HEK293 (cell line): ENCODE results near the gene CREB5.

Experiments
- HOXD13 ChIP-seq: sonication (generic); formaldehyde crosslinking; IDR thresholded peaks from 2 replicates; pipeline ENCODE4 v1.8.0; 2022; ENCODE audit warnings: missing genetic modification reagents, borderline replicate concordance
- KLF10 ChIP-seq: fragments of 450-650 bp; IDR thresholded peaks from 2 replicates; pipeline ENCODE4 v1.5.1; 2018; ENCODE audit warnings: missing biosample characterization, mild to moderate bottlenecking, missing genetic modification characterization
- PRDM10 ChIP-seq: fragments of 450-650 bp; formaldehyde crosslinking; IDR thresholded peaks from 2 replicates; pipeline ENCODE4 v1.5.1; 2016; ENCODE audit warnings: missing biosample characterization, missing genetic modification characterization
- WT1 ChIP-seq: fragments of 450-650 bp; formaldehyde crosslinking; IDR thresholded peaks from 2 replicates; pipeline ENCODE4 v1.5.1; 2016; ENCODE audit warnings: missing biosample characterization, missing genetic modification characterization
- ZBTB1 ChIP-seq: fragments of 450-650 bp; formaldehyde crosslinking; IDR thresholded peaks from 2 replicates; pipeline ENCODE4 v1.5.1; 2016; ENCODE audit warnings: missing biosample characterization, missing genetic modification characterization
- ZBTB17 ChIP-seq: fragments of 450-650 bp; formaldehyde crosslinking; IDR thresholded peaks from 2 replicates; pipeline ENCODE4 v1.5.1; 2016; ENCODE audit warnings: missing biosample characterization, missing genetic modification characterization
- ZBTB48 ChIP-seq: fragments of 450-650 bp; formaldehyde crosslinking; IDR thresholded peaks from 2 replicates; pipeline ENCODE4 v1.5.1; 2016; ENCODE audit warnings: missing biosample characterization, missing genetic modification characterization
- ZFHX2 ChIP-seq: fragments of 450-650 bp; formaldehyde crosslinking; conservative IDR thresholded peaks from 2 replicates; pipeline ENCODE4 v1.5.1; 2016; ENCODE audit warnings: missing biosample characterization, missing genetic modification characterization
- ZNF148 ChIP-seq: fragments of 450-650 bp; formaldehyde crosslinking; IDR thresholded peaks from 2 replicates; pipeline ENCODE4 v1.5.0; 2017; ENCODE audit warnings: missing biosample characterization, missing genetic modification characterization, borderline replicate concordance
- ZNF157 ChIP-seq: fragments of 450-650 bp; formaldehyde crosslinking; IDR thresholded peaks from 2 replicates; pipeline ENCODE4 v1.5.1; 2016; ENCODE audit warnings: missing biosample characterization, missing genetic modification characterization
- ZNF302 ChIP-seq: fragments of 450-650 bp; formaldehyde crosslinking; IDR thresholded peaks from 2 replicates; pipeline ENCODE4 v1.5.1; 2016; ENCODE audit warnings: missing biosample characterization, missing genetic modification characterization, low read depth
- ZNF354C ChIP-seq: fragments of 450-650 bp; formaldehyde crosslinking; IDR thresholded peaks from 2 replicates; pipeline ENCODE4 v1.5.1; 2016; ENCODE audit warnings: missing biosample characterization, missing genetic modification characterization, low read depth, borderline replicate concordance
- ZNF366 ChIP-seq: fragments of 450-650 bp; formaldehyde crosslinking; conservative IDR thresholded peaks from 2 replicates; pipeline ENCODE4 v1.5.1; 2016; ENCODE audit warnings: missing biosample characterization, missing genetic modification characterization
- ZNF426 ChIP-seq: fragments of 450-650 bp; formaldehyde crosslinking; IDR thresholded peaks from 2 replicates; pipeline ENCODE4 v1.5.1; 2017; ENCODE audit warnings: missing biosample characterization, missing genetic modification characterization, mild to moderate bottlenecking, inconsistent platforms, moderate library complexity
- ZNF510 ChIP-seq: fragments of 450-650 bp; formaldehyde crosslinking; IDR thresholded peaks from 2 replicates; pipeline ENCODE4 v1.5.1; 2018; ENCODE audit warnings: mild to moderate bottlenecking, missing genetic modification characterization, missing biosample characterization; ENCODE audit not compliant: insufficient replicate concordance
- ZNF514 ChIP-seq: fragments of 450-650 bp; formaldehyde crosslinking; IDR thresholded peaks from 2 replicates; pipeline ENCODE4 v1.5.1; 2016; ENCODE audit warnings: missing biosample characterization, missing genetic modification characterization
- ZNF621 ChIP-seq: fragments of 450-650 bp; formaldehyde crosslinking; IDR thresholded peaks from 2 replicates; pipeline ENCODE4 v1.5.1; 2017; ENCODE audit warnings: missing biosample characterization, missing genetic modification characterization
- ZNF629 ChIP-seq: fragments of 450-650 bp; formaldehyde crosslinking; IDR thresholded peaks from 2 replicates; pipeline ENCODE4 v1.5.1; 2017; ENCODE audit warnings: missing biosample characterization, missing genetic modification characterization
- ZNF654 ChIP-seq: fragments of 450-650 bp; formaldehyde crosslinking; IDR thresholded peaks from 2 replicates; pipeline ENCODE4 v1.5.1; 2016; ENCODE audit warnings: low read depth, missing biosample characterization, missing genetic modification characterization
- ZNF707 ChIP-seq: fragments of 450-650 bp; formaldehyde crosslinking; IDR thresholded peaks from 2 replicates; pipeline ENCODE4 v1.5.1; 2016; ENCODE audit warnings: missing biosample characterization, missing genetic modification characterization
- ZNF843 ChIP-seq: fragments of 450-650 bp; formaldehyde crosslinking; IDR thresholded peaks from 2 replicates; pipeline ENCODE4 v1.5.1; 2016; ENCODE audit warnings: missing biosample characterization, missing genetic modification characterization
- TF ChIP-seq, protein P1 (sequence below): fragments of 450-650 bp; formaldehyde crosslinking; IDR thresholded peaks from 2 replicates; pipeline ENCODE4 v1.5.1; 2016; ENCODE audit warnings: missing biosample characterization, missing genetic modification characterization
- TF ChIP-seq, protein P2 (sequence below): fragments of 450-650 bp; formaldehyde crosslinking; IDR thresholded peaks from 2 replicates; pipeline ENCODE4 v1.5.1; 2016; ENCODE audit warnings: missing biosample characterization, missing genetic modification characterization
- TF ChIP-seq, protein P3 (sequence below): IDR thresholded peaks from 2 replicates; pipeline ENCODE4 v1.6.1; 2011; ENCODE audit warnings: mild to moderate bottlenecking, low read depth, low read length, borderline replicate concordance
- TF ChIP-seq, protein P4 (sequence below): fragments of 450-650 bp; formaldehyde crosslinking; IDR thresholded peaks from 2 replicates; pipeline ENCODE4 v1.5.1; 2017; ENCODE audit warnings: missing biosample characterization, missing genetic modification characterization

CREB5 gene

DNA sequence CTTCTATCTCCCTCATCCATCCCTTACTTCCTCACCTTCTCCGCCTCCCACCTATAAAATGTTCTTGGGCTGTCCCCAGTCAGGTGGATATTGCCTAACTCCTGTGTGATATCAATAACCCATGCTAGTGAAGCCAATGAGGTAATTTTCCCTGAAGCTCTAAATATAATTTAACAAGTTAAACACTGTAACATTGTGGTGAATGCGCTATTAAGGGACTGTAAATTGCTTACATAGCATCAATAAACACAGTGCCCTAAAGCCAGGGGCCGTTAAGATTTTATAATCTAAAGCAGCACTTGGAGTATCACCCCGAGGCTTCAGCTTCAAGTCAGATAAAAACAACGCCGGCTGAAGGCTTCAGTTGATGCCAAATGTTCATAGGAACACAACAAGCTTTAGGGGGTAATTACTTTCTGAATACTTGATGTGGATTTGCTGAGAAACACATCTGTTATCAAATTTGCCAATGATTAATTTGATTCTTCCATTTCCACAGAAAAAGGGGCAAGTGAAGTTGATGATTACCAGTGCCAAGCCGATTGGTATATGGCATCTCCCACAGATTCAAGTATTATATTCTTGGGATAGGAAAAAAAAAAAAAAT, 138.4 kb downstream of the CREB5 start (continued):
- TF ChIP-seq ZNF514 (tag by site-specific recombination): no peak
- no peak for TF ChIP-seq HOXD13 (CRISPR knock-in tag)
- TF ChIP-seq ZNF654 (tag by site-specific recombination): no peak
- TF ChIP-seq ZBTB48 (tag by site-specific recombination): peak; percentile 88
- TF ChIP-seq, protein P1, sequence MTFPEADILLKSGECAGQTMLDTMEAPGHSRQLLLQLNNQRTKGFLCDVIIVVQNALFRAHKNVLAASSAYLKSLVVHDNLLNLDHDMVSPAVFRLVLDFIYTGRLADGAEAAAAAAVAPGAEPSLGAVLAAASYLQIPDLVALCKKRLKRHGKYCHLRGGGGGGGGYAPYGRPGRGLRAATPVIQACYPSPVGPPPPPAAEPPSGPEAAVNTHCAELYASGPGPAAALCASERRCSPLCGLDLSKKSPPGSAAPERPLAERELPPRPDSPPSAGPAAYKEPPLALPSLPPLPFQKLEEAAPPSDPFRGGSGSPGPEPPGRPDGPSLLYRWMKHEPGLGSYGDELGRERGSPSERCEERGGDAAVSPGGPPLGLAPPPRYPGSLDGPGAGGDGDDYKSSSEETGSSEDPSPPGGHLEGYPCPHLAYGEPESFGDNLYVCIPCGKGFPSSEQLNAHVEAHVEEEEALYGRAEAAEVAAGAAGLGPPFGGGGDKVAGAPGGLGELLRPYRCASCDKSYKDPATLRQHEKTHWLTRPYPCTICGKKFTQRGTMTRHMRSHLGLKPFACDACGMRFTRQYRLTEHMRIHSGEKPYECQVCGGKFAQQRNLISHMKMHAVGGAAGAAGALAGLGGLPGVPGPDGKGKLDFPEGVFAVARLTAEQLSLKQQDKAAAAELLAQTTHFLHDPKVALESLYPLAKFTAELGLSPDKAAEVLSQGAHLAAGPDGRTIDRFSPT (tag by site-specific recombination): 0 out of 2 replicates have a peak, but pooled peaks have one; percentile 25
- no peak for TF ChIP-seq ZNF157 (tag by site-specific recombination)
- no peak for TF ChIP-seq ZNF426
- peak; percentile 53 for TF ChIP-seq ZNF629 (tag by site-specific recombination)
- TF ChIP-seq ZFHX2: no peak
- TF ChIP-seq ZNF843 (tag by site-specific recombination): peak; percentile 77
- TF ChIP-seq ZNF510 (tag by site-specific recombination): no peak
- no peak for TF ChIP-seq ZBTB1 (tag by site-specific recombination)
- no peak for TF ChIP-seq ZNF148 (tag by site-specific recombination)
- no peak for TF ChIP-seq ZBTB17 (tag by site-specific recombination)
- TF ChIP-seq, protein P2, sequence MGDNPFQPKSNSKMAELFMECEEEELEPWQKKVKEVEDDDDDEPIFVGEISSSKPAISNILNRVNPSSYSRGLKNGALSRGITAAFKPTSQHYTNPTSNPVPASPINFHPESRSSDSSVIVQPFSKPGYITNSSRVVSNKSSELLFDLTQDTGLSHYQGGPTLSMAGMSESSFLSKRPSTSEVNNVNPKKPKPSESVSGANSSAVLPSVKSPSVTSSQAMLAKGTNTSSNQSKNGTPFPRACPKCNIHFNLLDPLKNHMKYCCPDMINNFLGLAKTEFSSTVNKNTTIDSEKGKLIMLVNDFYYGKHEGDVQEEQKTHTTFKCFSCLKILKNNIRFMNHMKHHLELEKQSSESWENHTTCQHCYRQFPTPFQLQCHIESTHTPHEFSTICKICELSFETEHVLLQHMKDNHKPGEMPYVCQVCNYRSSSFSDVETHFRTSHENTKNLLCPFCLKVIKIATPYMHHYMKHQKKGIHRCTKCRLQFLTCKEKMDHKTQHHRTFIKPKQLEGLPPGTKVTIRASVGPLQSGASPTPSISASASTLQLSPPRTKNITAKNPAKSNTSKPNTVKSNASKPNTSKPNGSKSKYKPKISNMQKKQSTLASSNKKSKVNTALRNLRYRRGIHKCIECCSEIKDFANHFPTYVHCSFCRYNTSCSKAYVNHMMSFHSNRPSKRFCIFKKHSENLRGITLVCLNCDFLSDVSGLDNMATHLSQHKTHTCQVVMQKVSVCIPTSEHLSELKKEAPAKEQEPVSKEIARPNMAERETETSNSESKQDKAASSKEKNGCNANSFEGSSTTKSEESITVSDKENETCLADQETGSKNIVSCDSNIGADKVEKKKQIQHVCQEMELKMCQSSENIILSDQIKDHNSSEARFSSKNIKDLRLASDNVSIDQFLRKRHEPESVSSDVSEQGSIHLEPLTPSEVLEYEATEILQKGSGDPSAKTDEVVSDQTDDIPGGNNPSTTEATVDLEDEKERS (tag by site-specific recombination): no peak
- no peak for TF ChIP-seq ZNF302
- no peak for TF ChIP-seq WT1 (tag by site-specific recombination)
- TF ChIP-seq ZNF354C (tag by site-specific recombination): no peak
- TF ChIP-seq KLF10 (tag by site-specific recombination): peak; percentile 38; the same call in 1 of the 2 replicates
- TF ChIP-seq, protein P3, sequence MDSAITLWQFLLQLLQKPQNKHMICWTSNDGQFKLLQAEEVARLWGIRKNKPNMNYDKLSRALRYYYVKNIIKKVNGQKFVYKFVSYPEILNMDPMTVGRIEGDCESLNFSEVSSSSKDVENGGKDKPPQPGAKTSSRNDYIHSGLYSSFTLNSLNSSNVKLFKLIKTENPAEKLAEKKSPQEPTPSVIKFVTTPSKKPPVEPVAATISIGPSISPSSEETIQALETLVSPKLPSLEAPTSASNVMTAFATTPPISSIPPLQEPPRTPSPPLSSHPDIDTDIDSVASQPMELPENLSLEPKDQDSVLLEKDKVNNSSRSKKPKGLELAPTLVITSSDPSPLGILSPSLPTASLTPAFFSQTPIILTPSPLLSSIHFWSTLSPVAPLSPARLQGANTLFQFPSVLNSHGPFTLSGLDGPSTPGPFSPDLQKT: no peak
- no peak for TF ChIP-seq ZNF621
- no peak for TF ChIP-seq ZNF707
- TF ChIP-seq ZNF366: no peak
- TF ChIP-seq PRDM10 (tag by site-specific recombination): no peak
- TF ChIP-seq, protein P4, sequence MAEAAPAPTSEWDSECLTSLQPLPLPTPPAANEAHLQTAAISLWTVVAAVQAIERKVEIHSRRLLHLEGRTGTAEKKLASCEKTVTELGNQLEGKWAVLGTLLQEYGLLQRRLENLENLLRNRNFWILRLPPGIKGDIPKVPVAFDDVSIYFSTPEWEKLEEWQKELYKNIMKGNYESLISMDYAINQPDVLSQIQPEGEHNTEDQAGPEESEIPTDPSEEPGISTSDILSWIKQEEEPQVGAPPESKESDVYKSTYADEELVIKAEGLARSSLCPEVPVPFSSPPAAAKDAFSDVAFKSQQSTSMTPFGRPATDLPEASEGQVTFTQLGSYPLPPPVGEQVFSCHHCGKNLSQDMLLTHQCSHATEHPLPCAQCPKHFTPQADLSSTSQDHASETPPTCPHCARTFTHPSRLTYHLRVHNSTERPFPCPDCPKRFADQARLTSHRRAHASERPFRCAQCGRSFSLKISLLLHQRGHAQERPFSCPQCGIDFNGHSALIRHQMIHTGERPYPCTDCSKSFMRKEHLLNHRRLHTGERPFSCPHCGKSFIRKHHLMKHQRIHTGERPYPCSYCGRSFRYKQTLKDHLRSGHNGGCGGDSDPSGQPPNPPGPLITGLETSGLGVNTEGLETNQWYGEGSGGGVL (tag by site-specific recombination): no peak
